ENCODE measurements around the gene WDR70. TPM values are rescaled to one million over a fixed set of nuclear protein-coding genes. Genes with fewer than 3 reads are reported as not detected.

WDR70 gene
- total and polyA plus RNA-seq, 3 experiments from 2014 or later = 15.5 to 39.1 (median 36.5) TPM

GRCh38 chr5:37568018-37568753 lies 189.1 kb downstream of the WDR70 start:
- no peaks in the 10 kb centered on the region for H3K36me3 ChIP-seq (ENCODE audit: insufficient read depth, low read length)
- ChIA-PET CTCF (no interaction called here), POLR2A (no interaction called here)
- H3K9me3 Mint-ChIP-seq = no peaks in the 10 kb centered on the region
- no peaks in the 10 kb centered on the region for H3K4me1 ChIP-seq (ENCODE audit: insufficient read depth, low read length)
- H3K9me3 ChIP-seq (ENCODE audit: low read length) = no peaks in the 10 kb centered on the region
- no peak overlapping the region for H3K27ac ChIP-seq (ENCODE audit: low read depth, low read length)
- no peak overlapping the region for H3K4me3 Mint-ChIP-seq
- H3K27ac Mint-ChIP-seq = peak overlapping the region in 1 of 8 donors; percentile 34
- no peaks in the 10 kb centered on the region for H3K27me3 ChIP-seq (ENCODE audit: insufficient read depth, low read length, poor library complexity, severe bottlenecking)
- DNase-seq = no peak
- no peaks in the 10 kb centered on the region for H3K27me3 Mint-ChIP-seq
- H3K4me3 ChIP-seq (ENCODE audit: low read length) = no peak overlapping the region
- H3K36me3 Mint-ChIP-seq = peaks cover 12 to 17% (median 17%) of the 10 kb centered on the region in 3 donors
- H3K4me1 Mint-ChIP-seq = peaks cover 3 to 8% (median 5%) of the 10 kb centered on the region in 3 donors

- no peak overlapping the region for H3K4me3 ChIP-seq (ENCODE audit: low read length)
- CTCF ChIA-PET = no interaction called here
Measured at GRCh38 chr5:37568893-37569292, 189.8 kb downstream of the WDR70 start.

GRCh38 chr5:37569466-37569865 lies 190.3 kb downstream of the WDR70 start:
- H3K36me3 ChIP-seq (ENCODE audit: insufficient read depth, low read length) = no peaks in the 10 kb centered on the region
- no peak overlapping the region for H3K4me3 ChIP-seq (ENCODE audit: low read length)
- no peaks in the 10 kb centered on the region for H3K9me3 Mint-ChIP-seq
- no peak for DNase-seq
- H3K27ac Mint-ChIP-seq = no peak overlapping the region
- no peak overlapping the region for H3K27ac ChIP-seq (ENCODE audit: low read depth, low read length)
- no peaks in the 10 kb centered on the region for H3K9me3 ChIP-seq (ENCODE audit: low read length)
- no peaks in the 10 kb centered on the region for H3K27me3 ChIP-seq (ENCODE audit: insufficient read depth, low read length, poor library complexity, severe bottlenecking)
- H3K4me1 Mint-ChIP-seq = peaks cover 8 to 17% (median 15%) of the 10 kb centered on the region in 3 donors
- H3K27me3 Mint-ChIP-seq = no peaks in the 10 kb centered on the region
- H3K36me3 Mint-ChIP-seq = peaks cover 13 to 25% (median 21%) of the 10 kb centered on the region in 3 donors
- POLR2A ChIA-PET = no interaction called here
- no peaks in the 10 kb centered on the region for H3K4me1 ChIP-seq (ENCODE audit: insufficient read depth, low read length)
- H3K4me3 Mint-ChIP-seq = no peak overlapping the region
- CTCF ChIA-PET = no interaction called here

More at GRCh38 chr5:37568893-37569292, 189.8 kb downstream of the WDR70 start:
- H3K9me3 ChIP-seq (ENCODE audit: low read length) = no peaks in the 10 kb centered on the region
- Mint-ChIP-seq H3K4me3 (no peak overlapping the region), H3K27ac (no peak overlapping the region), H3K4me1 (peaks cover 6 to 12% (median 9%) of the 10 kb centered on the region in 3 donors), H3K27me3 (no peaks in the 10 kb centered on the region), H3K9me3 (no peaks in the 10 kb centered on the region), H3K36me3 (peaks cover 12 to 22% (median 18%) of the 10 kb centered on the region in 3 donors)
- POLR2A ChIA-PET = no interaction called here
- no peak for DNase-seq
- H3K27me3 ChIP-seq (ENCODE audit: insufficient read depth, low read length, poor library complexity, severe bottlenecking) = no peaks in the 10 kb centered on the region
- no peak overlapping the region for H3K27ac ChIP-seq (ENCODE audit: low read depth, low read length)
- H3K36me3 ChIP-seq (ENCODE audit: insufficient read depth, low read length) = no peaks in the 10 kb centered on the region
- no peaks in the 10 kb centered on the region for H3K4me1 ChIP-seq (ENCODE audit: insufficient read depth, low read length)

GRCh38 chr5:37570597-37570996 lies 191.5 kb downstream of the WDR70 start:
- POLR2A ChIA-PET = no interaction called here
- H3K4me3 ChIP-seq (ENCODE audit: low read length) = no peak overlapping the region
- no peaks in the 10 kb centered on the region for H3K27me3 ChIP-seq (ENCODE audit: insufficient read depth, low read length, poor library complexity, severe bottlenecking)
- Mint-ChIP-seq H3K36me3 (peaks cover 17 to 26% (median 23%) of the 10 kb centered on the region in 3 donors), H3K4me3 (no peak overlapping the region), H3K4me1 (peaks cover 13 to 22% (median 21%) of the 10 kb centered on the region in 3 donors), H3K27me3 (no peaks in the 10 kb centered on the region), H3K9me3 (no peaks in the 10 kb centered on the region), H3K27ac (no peak overlapping the region)
- no peaks in the 10 kb centered on the region for H3K9me3 ChIP-seq (ENCODE audit: low read length)
- DNase-seq = no peak
- no peaks in the 10 kb centered on the region for H3K36me3 ChIP-seq (ENCODE audit: insufficient read depth, low read length)
- H3K4me1 ChIP-seq (ENCODE audit: insufficient read depth, low read length) = peaks cover 1% of the 10 kb centered on the region
- no peak overlapping the region for H3K27ac ChIP-seq (ENCODE audit: low read depth, low read length)
- CTCF ChIA-PET = no interaction called here

GRCh38 chr5:37571985-37572384 lies 192.9 kb downstream of the WDR70 start:
- no peaks in the 10 kb centered on the region for H3K9me3 Mint-ChIP-seq
- H3K36me3 Mint-ChIP-seq = peaks cover 17 to 26% (median 23%) of the 10 kb centered on the region in 3 donors
- no peak overlapping the region for H3K27ac Mint-ChIP-seq
- Histone ChIP-seq H3K36me3 (ENCODE audit: insufficient read depth, low read length) (no peaks in the 10 kb centered on the region), H3K4me3 (ENCODE audit: low read length) (no peak overlapping the region), H3K9me3 (ENCODE audit: low read length) (no peaks in the 10 kb centered on the region), H3K27ac (ENCODE audit: low read depth, low read length) (no peak overlapping the region), H3K4me1 (ENCODE audit: insufficient read depth, low read length) (peaks cover 3% of the 10 kb centered on the region), H3K27me3 (ENCODE audit: insufficient read depth, low read length, poor library complexity, severe bottlenecking) (no peaks in the 10 kb centered on the region)
- DNase-seq = no peak
- no peak overlapping the region for H3K4me3 Mint-ChIP-seq
- no peaks in the 10 kb centered on the region for H3K27me3 Mint-ChIP-seq
- ChIA-PET POLR2A (no interaction called here), CTCF (no interaction called here)
- H3K4me1 Mint-ChIP-seq = peaks cover 19 to 31% (median 31%) of the 10 kb centered on the region in 3 donors

- ChIA-PET POLR2A (no interaction called here), CTCF (no interaction called here)
Measured at GRCh38 chr5:37575541-37576489, 196.7 kb downstream of the WDR70 start.

GRCh38 chr5:37576552-37576951 lies 197.4 kb downstream of the WDR70 start:
- peaks cover 19 to 27% (median 26%) of the 10 kb centered on the region in 3 donors for H3K4me1 Mint-ChIP-seq
- peak overlapping the region in 1 of 8 donors; percentile 49 for H3K27ac Mint-ChIP-seq
- H3K4me3 Mint-ChIP-seq = no peak overlapping the region
- H3K36me3 Mint-ChIP-seq = peaks cover 17 to 22% (median 19%) of the 10 kb centered on the region in 3 donors
- Histone ChIP-seq H3K4me3 (ENCODE audit: low read length) (no peak overlapping the region), H3K4me1 (ENCODE audit: insufficient read depth, low read length) (peaks cover 3% of the 10 kb centered on the region), H3K9me3 (ENCODE audit: low read length) (no peaks in the 10 kb centered on the region), H3K27me3 (ENCODE audit: insufficient read depth, low read length, poor library complexity, severe bottlenecking) (no peaks in the 10 kb centered on the region), H3K36me3 (ENCODE audit: insufficient read depth, low read length) (no peaks in the 10 kb centered on the region), H3K27ac (ENCODE audit: low read depth, low read length) (no peak overlapping the region)
- POLR2A ChIA-PET = no interaction called here
- DNase-seq = no peak
- H3K9me3 Mint-ChIP-seq = no peaks in the 10 kb centered on the region
- CTCF ChIA-PET = no interaction called here
- H3K27me3 Mint-ChIP-seq = no peaks in the 10 kb centered on the region

More at GRCh38 chr5:37575541-37576489, 196.7 kb downstream of the WDR70 start:
- no peak for DNase-seq
- H3K36me3 Mint-ChIP-seq = peaks cover 13 to 23% (median 20%) of the 10 kb centered on the region in 3 donors
- H3K27ac Mint-ChIP-seq = peak overlapping the region in 2 of 8 donors; percentile 8 to 78
- H3K4me1 ChIP-seq (ENCODE audit: insufficient read depth, low read length) = peaks cover 3% of the 10 kb centered on the region
- no peaks in the 10 kb centered on the region for H3K9me3 Mint-ChIP-seq
- no peak overlapping the region for H3K4me3 ChIP-seq (ENCODE audit: low read length)
- H3K27me3 ChIP-seq (ENCODE audit: insufficient read depth, low read length, poor library complexity, severe bottlenecking) = no peaks in the 10 kb centered on the region
- peaks cover 19 to 27% (median 26%) of the 10 kb centered on the region in 3 donors for H3K4me1 Mint-ChIP-seq
- H3K36me3 ChIP-seq (ENCODE audit: insufficient read depth, low read length) = no peaks in the 10 kb centered on the region
- H3K9me3 ChIP-seq (ENCODE audit: low read length) = no peaks in the 10 kb centered on the region
- no peak overlapping the region for H3K27ac ChIP-seq (ENCODE audit: low read depth, low read length)
- H3K4me3 Mint-ChIP-seq = peak overlapping the region in 1 of 7 donors; percentile 2
- H3K27me3 Mint-ChIP-seq = no peaks in the 10 kb centered on the region

- H3K27ac Mint-ChIP-seq = no peak overlapping the region
- H3K4me1 Mint-ChIP-seq = peaks cover 16 to 27% (median 26%) of the 10 kb centered on the region in 3 donors
- peaks cover 3% of the 10 kb centered on the region for H3K4me1 ChIP-seq (ENCODE audit: insufficient read depth, low read length)
- H3K4me3 Mint-ChIP-seq = no peak overlapping the region
- POLR2A ChIA-PET = no interaction called here
- H3K9me3 ChIP-seq (ENCODE audit: low read length) = no peaks in the 10 kb centered on the region
- CTCF ChIA-PET = no interaction called here
- H3K36me3 Mint-ChIP-seq = peaks cover 8 to 15% (median 11%) of the 10 kb centered on the region in 3 donors
- no peaks in the 10 kb centered on the region for H3K27me3 Mint-ChIP-seq
- H3K27ac ChIP-seq (ENCODE audit: low read depth, low read length) = no peak overlapping the region
- no peaks in the 10 kb centered on the region for H3K9me3 Mint-ChIP-seq
- H3K36me3 ChIP-seq (ENCODE audit: insufficient read depth, low read length) = no peaks in the 10 kb centered on the region
- no peak overlapping the region for H3K4me3 ChIP-seq (ENCODE audit: low read length)
- H3K27me3 ChIP-seq (ENCODE audit: insufficient read depth, low read length, poor library complexity, severe bottlenecking) = no peaks in the 10 kb centered on the region
- DNase-seq = no peak
Measured at GRCh38 chr5:37578176-37578575, 199.1 kb downstream of the WDR70 start.

Data from CD8-positive, alpha-beta memory T cell (primary cell).